GM12801 (cell line): ENCODE measurements around the gene TRIM17.

Source experiments
- TF ChIP-seq, protein P1 (sequence below): IDR thresholded peaks from one replicate; pipeline ENCODE4 v1.5.1; 2011; ENCODE audit warnings: control low read depth; ENCODE audit not compliant: insufficient read length; ENCODE audit errors: extremely low read depth

Gene TRIM17

DNA sequence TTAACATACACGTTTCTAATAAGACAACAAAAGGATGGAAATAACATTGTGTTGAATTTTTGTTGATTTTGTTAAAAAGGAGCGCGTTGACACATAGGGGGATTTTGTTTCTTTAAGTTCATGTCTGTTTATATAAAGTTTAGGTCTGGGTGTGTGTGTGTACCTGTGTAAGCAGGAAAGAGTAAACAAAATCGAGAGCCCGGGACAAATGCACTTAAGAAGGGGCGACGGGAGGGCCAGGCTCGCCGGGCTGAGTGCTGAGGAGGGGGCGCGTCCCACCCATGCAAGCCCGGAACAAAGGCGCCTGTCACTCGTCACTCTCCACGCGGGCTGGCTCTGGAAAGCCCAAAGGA, 28.8 kb upstream of the TRIM17 start:
- TF ChIP-seq, protein P1, sequence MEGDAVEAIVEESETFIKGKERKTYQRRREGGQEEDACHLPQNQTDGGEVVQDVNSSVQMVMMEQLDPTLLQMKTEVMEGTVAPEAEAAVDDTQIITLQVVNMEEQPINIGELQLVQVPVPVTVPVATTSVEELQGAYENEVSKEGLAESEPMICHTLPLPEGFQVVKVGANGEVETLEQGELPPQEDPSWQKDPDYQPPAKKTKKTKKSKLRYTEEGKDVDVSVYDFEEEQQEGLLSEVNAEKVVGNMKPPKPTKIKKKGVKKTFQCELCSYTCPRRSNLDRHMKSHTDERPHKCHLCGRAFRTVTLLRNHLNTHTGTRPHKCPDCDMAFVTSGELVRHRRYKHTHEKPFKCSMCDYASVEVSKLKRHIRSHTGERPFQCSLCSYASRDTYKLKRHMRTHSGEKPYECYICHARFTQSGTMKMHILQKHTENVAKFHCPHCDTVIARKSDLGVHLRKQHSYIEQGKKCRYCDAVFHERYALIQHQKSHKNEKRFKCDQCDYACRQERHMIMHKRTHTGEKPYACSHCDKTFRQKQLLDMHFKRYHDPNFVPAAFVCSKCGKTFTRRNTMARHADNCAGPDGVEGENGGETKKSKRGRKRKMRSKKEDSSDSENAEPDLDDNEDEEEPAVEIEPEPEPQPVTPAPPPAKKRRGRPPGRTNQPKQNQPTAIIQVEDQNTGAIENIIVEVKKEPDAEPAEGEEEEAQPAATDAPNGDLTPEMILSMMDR: no peak

DNA sequence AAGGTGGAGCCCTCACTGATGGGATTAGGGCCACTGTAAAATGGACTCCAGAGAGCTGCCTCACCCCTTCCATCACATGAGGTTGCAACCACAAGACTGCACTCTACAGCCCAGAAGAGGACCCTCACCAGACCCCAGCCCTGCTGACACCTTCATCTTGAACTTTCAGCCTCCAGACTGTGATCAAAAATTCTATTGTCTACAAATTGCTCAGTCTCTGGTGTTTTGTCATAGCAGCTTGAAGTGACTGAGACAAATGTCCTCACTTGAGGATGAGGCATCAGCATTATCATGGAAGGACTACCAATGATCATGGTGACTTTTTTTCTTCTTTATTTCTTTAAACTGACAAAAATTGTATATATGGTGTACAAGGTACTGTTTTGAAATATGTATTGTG, 26.7 kb upstream of the TRIM17 start:
- TF ChIP-seq, protein P1: no peak

DNA sequence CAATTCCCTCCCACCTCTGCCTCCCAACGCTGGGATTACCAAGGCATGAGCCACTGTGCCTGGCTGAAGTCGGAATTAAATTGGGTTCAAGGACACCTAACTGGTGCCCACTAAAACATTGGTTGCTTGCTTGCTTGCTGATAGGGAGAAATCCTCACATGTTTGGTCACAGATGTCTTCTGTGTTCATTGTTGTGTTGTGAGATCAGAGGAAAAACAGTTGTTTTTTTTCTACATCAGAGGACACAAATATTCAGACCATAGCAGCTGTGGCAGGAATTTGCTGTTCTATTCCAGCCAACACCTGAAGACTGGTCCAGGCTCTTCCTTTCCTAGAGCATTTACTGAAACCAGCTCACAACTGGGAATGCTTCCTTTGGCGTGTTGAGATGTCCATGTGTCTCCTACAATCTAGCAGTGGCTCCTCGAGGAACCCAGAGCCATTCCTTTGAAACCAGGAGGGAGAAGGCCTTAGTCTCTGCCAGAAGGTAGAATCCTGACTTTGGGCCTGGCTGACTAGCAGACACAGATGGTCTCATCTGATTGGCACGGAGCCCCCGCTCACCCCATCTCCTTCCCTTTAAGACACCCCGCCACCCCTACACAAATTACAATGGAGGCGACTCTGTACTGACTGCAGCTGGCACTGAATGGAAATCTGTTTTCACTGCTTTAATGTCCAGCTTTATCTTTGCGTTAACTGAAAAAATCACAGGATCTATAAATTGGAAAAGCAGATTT, 24.3 kb upstream of the TRIM17 start:
- TF ChIP-seq, protein P1: no peak

DNA sequence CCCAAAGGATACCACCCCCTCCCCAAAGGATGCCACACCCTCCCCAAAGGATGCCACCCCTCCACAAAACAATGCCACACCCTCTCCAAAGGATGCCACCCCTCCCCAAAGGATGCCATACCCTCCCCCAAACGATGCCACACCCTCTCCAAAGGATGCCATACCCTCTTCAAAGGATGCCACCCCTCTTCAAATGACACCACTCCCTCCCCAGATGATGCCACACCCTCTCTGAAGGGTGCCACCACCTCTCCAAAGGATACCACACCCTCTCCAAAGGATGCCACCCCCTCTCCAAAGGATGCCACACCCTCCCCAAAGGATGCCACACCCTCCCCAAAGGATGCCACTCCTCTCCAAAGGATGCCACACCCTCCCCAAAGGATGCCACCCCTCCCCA, 21.6 kb upstream of the TRIM17 start:
- TF ChIP-seq, protein P1: no peak

DNA sequence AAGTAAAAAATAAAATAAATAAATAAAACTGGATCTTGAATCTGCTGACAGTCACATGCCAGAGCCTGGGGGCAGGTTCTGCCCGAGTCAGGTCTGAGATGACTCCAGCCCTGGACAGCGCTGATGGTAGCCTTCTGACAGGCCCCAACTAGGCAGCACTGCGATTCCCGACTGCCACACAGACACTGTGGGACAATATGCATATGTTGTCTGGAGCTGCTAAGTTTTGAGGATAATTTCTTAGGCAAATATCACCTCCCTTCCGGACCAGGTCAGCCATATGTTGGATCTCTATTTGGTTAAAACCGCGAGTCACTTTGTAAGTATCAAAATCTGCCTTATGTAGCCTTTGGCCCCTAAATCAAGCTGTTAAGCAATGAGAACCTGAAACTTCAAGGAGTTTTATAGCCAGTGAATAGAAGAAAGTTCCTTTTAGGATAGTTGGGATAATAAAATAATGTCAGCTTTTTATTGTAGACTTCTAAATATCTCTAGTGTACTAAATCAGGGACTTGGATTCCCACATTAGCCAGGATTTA, 20.8 kb upstream of the TRIM17 start:
- TF ChIP-seq, protein P1: no peak

DNA sequence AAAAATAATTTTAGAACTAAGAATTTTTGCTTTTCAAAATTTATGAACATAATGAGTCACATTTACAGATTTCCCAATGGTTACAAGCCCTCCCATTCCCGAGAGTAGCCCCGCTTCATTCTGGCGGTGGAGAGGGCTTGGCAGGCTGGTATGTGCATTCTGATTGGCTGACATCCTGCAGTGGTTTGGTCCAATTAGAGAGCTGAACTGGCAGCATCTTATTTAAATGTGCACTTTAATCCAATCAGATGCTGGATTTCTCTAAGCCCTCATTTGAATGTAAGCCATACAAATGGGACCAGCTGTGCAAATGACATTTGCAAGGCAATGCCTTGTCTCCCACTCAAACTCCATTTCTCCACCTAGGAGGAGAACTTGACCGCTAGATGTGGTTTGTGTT, 18.0 kb upstream of the TRIM17 start:
- TF ChIP-seq, protein P1: no peak

DNA sequence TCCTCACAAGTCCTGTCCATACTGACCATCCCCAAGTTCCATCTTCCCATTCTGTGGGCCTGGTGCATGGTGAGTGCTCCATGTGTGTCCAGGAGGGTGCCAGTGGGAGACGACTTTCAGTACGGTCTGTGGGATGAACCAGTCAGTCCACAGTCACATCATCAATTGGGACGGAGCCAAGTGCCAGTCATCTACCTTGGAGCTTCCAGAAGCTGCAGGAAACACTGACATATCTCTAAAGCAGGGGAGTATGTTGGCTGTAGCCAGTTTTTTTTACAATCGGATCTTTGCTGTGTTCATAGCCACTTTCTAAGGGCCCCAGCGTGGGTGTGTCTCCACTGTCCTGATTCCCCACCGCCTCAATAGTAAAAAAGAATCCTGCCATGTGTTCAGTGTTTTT, 13.6 kb upstream of the TRIM17 start:
- TF ChIP-seq, protein P1: no peak

DNA sequence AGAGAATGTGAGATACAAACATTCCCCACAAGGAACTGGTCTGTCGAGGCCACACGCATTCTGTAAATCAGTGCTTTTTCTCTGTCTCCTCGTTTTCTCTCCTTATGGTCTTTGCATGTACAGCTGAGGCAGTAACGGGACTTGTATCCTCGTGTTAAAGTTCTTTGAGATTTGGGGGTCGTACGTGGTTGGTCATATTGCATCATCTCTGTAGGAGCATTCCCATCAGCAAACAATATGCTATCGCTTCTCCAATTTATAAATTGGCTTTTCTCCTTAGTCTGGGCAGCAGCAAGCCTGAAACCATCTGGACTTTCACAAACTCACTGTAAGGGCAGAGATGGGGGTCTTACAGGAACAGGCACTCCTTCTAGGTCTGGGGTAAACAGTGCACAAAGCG, 13.0 kb upstream of the TRIM17 start:
- TF ChIP-seq, protein P1: no peak
